ENCODE measurements around the gene CD247. TPM values are rescaled to one million over a fixed set of nuclear protein-coding genes. Genes with fewer than 3 reads are reported as not detected.

CD247 gene
- total RNA-seq, 2 donors from 2014 or later, result 2.6 to 4.9 TPM

- Histone ChIP-seq H3K36me3 (no peaks in the 10 kb centered on the region), H3K9ac (ENCODE audit: low read depth in 2 of 2, low read length in 2 of 2) (no peak overlapping the region), H3K4me3 (no peak overlapping the region), H3K9me3 (no peaks in the 10 kb centered on the region), H3K27ac (no peak overlapping the region), H3K4me1 (no peaks in the 10 kb centered on the region), H3K27me3 (no peaks in the 10 kb centered on the region)
- TF ChIP-seq, protein P1, sequence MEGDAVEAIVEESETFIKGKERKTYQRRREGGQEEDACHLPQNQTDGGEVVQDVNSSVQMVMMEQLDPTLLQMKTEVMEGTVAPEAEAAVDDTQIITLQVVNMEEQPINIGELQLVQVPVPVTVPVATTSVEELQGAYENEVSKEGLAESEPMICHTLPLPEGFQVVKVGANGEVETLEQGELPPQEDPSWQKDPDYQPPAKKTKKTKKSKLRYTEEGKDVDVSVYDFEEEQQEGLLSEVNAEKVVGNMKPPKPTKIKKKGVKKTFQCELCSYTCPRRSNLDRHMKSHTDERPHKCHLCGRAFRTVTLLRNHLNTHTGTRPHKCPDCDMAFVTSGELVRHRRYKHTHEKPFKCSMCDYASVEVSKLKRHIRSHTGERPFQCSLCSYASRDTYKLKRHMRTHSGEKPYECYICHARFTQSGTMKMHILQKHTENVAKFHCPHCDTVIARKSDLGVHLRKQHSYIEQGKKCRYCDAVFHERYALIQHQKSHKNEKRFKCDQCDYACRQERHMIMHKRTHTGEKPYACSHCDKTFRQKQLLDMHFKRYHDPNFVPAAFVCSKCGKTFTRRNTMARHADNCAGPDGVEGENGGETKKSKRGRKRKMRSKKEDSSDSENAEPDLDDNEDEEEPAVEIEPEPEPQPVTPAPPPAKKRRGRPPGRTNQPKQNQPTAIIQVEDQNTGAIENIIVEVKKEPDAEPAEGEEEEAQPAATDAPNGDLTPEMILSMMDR (IDR thresholded peaks at IDR 0.05), result no peak
- no peak for DNase-seq
- intact Hi-C loops (cut with DNase I), result no loop called here
Measured at GRCh38 chr1:167489571-167490340, 28.6 kb downstream of the CD247 start.

DNA sequence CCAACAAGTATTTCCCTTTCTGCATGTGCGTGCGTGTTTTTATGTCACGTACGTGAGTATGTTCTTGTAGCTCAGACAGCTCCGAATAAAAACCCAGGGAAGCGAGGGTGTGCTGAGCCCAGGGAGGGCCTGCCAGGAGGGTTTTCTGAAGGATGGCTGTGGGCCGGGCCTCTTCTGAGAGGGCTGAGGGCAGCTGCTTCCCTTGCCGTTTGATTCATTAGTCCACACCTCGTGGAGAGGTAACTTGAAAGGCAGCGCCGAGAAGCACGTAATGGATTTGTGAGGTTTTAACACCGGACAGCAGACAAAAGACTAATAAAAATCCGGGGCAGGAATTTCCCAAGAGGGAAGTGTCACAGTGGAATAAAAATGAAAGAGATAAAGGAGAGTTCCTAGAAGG lies 29.5 kb downstream of the CD247 start:
- no peaks in the 10 kb centered on the region for H3K4me1 ChIP-seq
- H3K9me3 ChIP-seq, result no peaks in the 10 kb centered on the region
- TF ChIP-seq, protein P1 (IDR thresholded peaks at IDR 0.05), result no peak
- no peaks in the 10 kb centered on the region for H3K27me3 ChIP-seq
- H3K9ac ChIP-seq (ENCODE audit: low read depth in 2 of 2, low read length in 2 of 2), result no peak overlapping the region
- no peaks in the 10 kb centered on the region for H3K36me3 ChIP-seq
- DNase-seq, result no peak
- intact Hi-C loops (cut with DNase I), result no loop called here
- no peak overlapping the region for H3K27ac ChIP-seq
- no peak overlapping the region for H3K4me3 ChIP-seq

DNA sequence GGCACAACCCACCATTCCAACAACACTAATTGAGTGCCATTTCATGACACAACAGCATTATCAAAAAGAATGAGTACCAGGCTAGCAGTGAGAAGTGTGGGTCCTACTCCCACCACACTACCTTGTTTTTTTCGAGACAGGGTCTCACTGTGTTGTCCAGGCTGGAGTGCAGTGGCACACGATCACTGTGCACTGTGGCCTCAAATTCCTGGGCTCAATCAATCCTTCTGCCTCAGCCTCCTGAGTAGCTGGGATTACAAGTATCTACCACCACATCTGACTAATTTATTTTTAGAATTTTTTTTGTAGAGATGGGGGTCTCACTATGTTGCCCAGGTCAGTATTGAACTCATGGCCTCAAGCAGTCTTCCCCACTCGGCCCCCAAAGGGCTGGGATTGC lies 30.7 kb downstream of the CD247 start:
- Histone ChIP-seq H3K27me3 (no peaks in the 10 kb centered on the region), H3K27ac (no peak overlapping the region), H3K9me3 (no peaks in the 10 kb centered on the region), H3K9ac (ENCODE audit: low read depth in 2 of 2, low read length in 2 of 2) (no peak overlapping the region), H3K4me3 (no peak overlapping the region), H3K36me3 (no peaks in the 10 kb centered on the region), H3K4me1 (no peaks in the 10 kb centered on the region)
- no peak for DNase-seq
- intact Hi-C loops (cut with DNase I), result no loop called here
- TF ChIP-seq, protein P1 (IDR thresholded peaks at IDR 0.05), result no peak

- no peak overlapping the region for H3K27ac ChIP-seq
Measured at GRCh38 chr1:167486090-167486824, 32.1 kb downstream of the CD247 start.

GRCh38 chr1:167484726-167485502 lies 33.4 kb downstream of the CD247 start:
- no peaks in the 10 kb centered on the region for H3K27me3 ChIP-seq
- TF ChIP-seq, protein P1 (IDR thresholded peaks at IDR 0.05), result no peak
- H3K9me3 ChIP-seq, result no peaks in the 10 kb centered on the region
- no peaks in the 10 kb centered on the region for H3K36me3 ChIP-seq
- H3K4me1 ChIP-seq, result no peaks in the 10 kb centered on the region
- H3K9ac ChIP-seq (ENCODE audit: low read depth in 2 of 2, low read length in 2 of 2), result no peak overlapping the region
- H3K4me3 ChIP-seq, result no peak overlapping the region
- DNase-seq, result no peak
- no peak overlapping the region for H3K27ac ChIP-seq
- intact Hi-C loops (cut with DNase I), result no loop called here

More at GRCh38 chr1:167486090-167486824, 32.1 kb downstream of the CD247 start:
- Histone ChIP-seq H3K9me3 (no peaks in the 10 kb centered on the region), H3K4me3 (no peak overlapping the region), H3K36me3 (no peaks in the 10 kb centered on the region), H3K9ac (ENCODE audit: low read depth in 2 of 2, low read length in 2 of 2) (no peak overlapping the region), H3K27me3 (no peaks in the 10 kb centered on the region), H3K4me1 (no peaks in the 10 kb centered on the region)
- intact Hi-C loops (cut with DNase I), result no loop called here
- peak; percentile 27 for DNase-seq
- TF ChIP-seq, protein P1 (IDR thresholded peaks at IDR 0.05), result no peak

Data from colonic mucosa (tissue), 4 donors.